H1 (cell line): ENCODE measurements around the gene ABL1. TPM values are rescaled to one million over a fixed set of nuclear protein-coding genes. Genes with fewer than 3 reads are reported as not detected.

Source experiments
- CTCF ChIA-PET: fragments of 300-600 bp; sonication (Branson Sonifier 250); formaldehyde crosslinking; loops from one replicate; lab custom pipeline; 2021; ENCODE audit not compliant: partially characterized antibody; lab: Charles Lee
- POLR2A ChIA-PET: fragments of 300-600 bp; sonication (Branson Sonifier 250); formaldehyde crosslinking; loops from one replicate; lab custom pipeline; 2021; ENCODE audit warnings: inconsistent platforms; ENCODE audit not compliant: partially characterized antibody; lab: Charles Lee
- DNase-seq, 2 experiments: peaks; one replicate each; pipeline versions ENCODE4 v3.0.0 to v3.0.0-alpha.2; 2010 to 2022; ENCODE audit warnings: low spot score in 2 of 2, low read depth in 1 of 2, mixed read lengths in 1 of 2
- FAIRE-seq: peaks from 2 replicates; lab custom pipeline; 2011; peaks lifted over from hg19 to GRCh38; lab: Jason Lieb, UNC
- H2AFZ ChIP-seq: 2 replicates; pipeline ENCODE4 v1.8.1; 2012; ENCODE audit warnings: low read length, inconsistent platforms
- H2AK5ac ChIP-seq: 2 replicates; pipeline ENCODE4 v1.6.1; 2013; ENCODE audit warnings: low read depth, low read length
- H2BK120ac ChIP-seq: replicated peaks from 2 replicates; pipeline ENCODE3; 2013; ENCODE audit warnings: low read depth, low read length, inconsistent platforms
- H2BK12ac ChIP-seq: 2 replicates; pipeline ENCODE4 v1.6.1; 2013; ENCODE audit warnings: low read depth, low read length
- H2BK15ac ChIP-seq: 2 replicates; pipeline ENCODE4 v1.6.1; 2013; ENCODE audit warnings: low read length
- H2BK20ac ChIP-seq: 2 replicates; pipeline ENCODE4 v1.6.1; 2013; ENCODE audit warnings: low read length
- H2BK5ac ChIP-seq: 2 replicates; pipeline ENCODE4 v1.6.1; 2013; ENCODE audit warnings: low read depth, low read length
- H3K14ac ChIP-seq: 2 replicates; pipeline ENCODE4 v1.6.1; 2013; ENCODE audit warnings: inconsistent platforms; ENCODE audit not compliant: insufficient read length
- H3K18ac ChIP-seq: 2 replicates; pipeline ENCODE4 v1.6.1; 2013; ENCODE audit warnings: low read length; ENCODE audit errors: extremely low read depth
- H3K23ac ChIP-seq: 2 replicates; pipeline ENCODE4 v1.6.1; 2013; ENCODE audit warnings: inconsistent platforms; ENCODE audit not compliant: insufficient read length
- H3K23me2 ChIP-seq: 2 replicates; pipeline ENCODE4 v1.6.1; 2013; ENCODE audit warnings: low read depth, low read length
- H3K27ac ChIP-seq: 2 replicates; pipeline ENCODE4 v1.6.1; 2011; ENCODE audit warnings: low read depth, low read length, inconsistent platforms
- H3K27me3 ChIP-seq, 4 experiments: replicated peaks in 1 of 4; 1 replicate in 1 of 4; 2 replicates in 3 of 4; pipeline versions ENCODE4 v1.6.1 to v1.8.1; 2011 to 2013; ENCODE audit warnings: low read length in 3 of 4, mild to moderate bottlenecking in 3 of 4, inconsistent platforms in 2 of 4, mixed read lengths in 2 of 4, moderate library complexity in 1 of 4; ENCODE audit not compliant: control insufficient read depth in 3 of 4, insufficient read depth in 3 of 4; ENCODE audit errors: extremely low read depth in 1 of 4
- H3K36me3 ChIP-seq, 4 experiments: 2 replicates each; pipeline versions ENCODE4 v1.6.1 to v1.8.1; 2011 to 2013; ENCODE audit warnings: mild to moderate bottlenecking in 4 of 4, low read length in 3 of 4, moderate library complexity in 2 of 4, control low read depth in 1 of 4, inconsistent platforms in 1 of 4; ENCODE audit not compliant: insufficient read depth in 4 of 4, control insufficient read depth in 2 of 4
- H3K4ac ChIP-seq: replicated peaks from 2 replicates; pipeline ENCODE3; 2013; ENCODE audit warnings: low read length, low read depth, mixed read lengths, inconsistent platforms; ENCODE audit not compliant: insufficient read length
- H3K4me1 ChIP-seq, 4 experiments: replicated peaks in 1 of 4; 1 replicate in 1 of 4; 2 replicates in 3 of 4; pipeline versions ENCODE4 v1.6.1 to v1.8.1; 2011 to 2013; ENCODE audit warnings: low read length in 3 of 4, inconsistent platforms in 2 of 4, mixed read lengths in 1 of 4; ENCODE audit not compliant: insufficient read depth in 4 of 4, control insufficient read depth in 3 of 4
- H3K4me2 ChIP-seq, 2 experiments: 2 replicates each; pipeline versions ENCODE4 v1.6.1 to v1.8.1; 2011 to 2013; ENCODE audit warnings: low read depth in 2 of 2, low read length in 2 of 2, control low read depth in 1 of 2, inconsistent platforms in 1 of 2, mild to moderate bottlenecking in 1 of 2; ENCODE audit not compliant: insufficient read depth in 1 of 2
- H3K4me3 ChIP-seq, 4 experiments: fragments of 200-600, 300-600 bp in 1 of 4; sonication (generic), shearing (Covaris generic), sonication (Bioruptor Twin) in 1 of 4; 2 replicates each; pipeline versions ENCODE4 v1.5.1 to v1.8.1; 2011 to 2016; ENCODE audit warnings: low read length in 4 of 4, low read depth in 3 of 4, control low read depth in 2 of 4, inconsistent platforms in 2 of 4, mild to moderate bottlenecking in 2 of 4, mixed read lengths in 1 of 4, moderate library complexity in 1 of 4; ENCODE audit not compliant: insufficient read depth in 2 of 4; ENCODE audit errors: extremely low read depth in 1 of 4
- H3K56ac ChIP-seq: replicated peaks from 2 replicates; pipeline ENCODE3; 2013; ENCODE audit warnings: low read depth, mild to moderate bottlenecking, mixed read lengths, low read length, inconsistent platforms; ENCODE audit not compliant: insufficient read length
- H3K79me1 ChIP-seq: 2 replicates; pipeline ENCODE4 v1.6.1; 2013; ENCODE audit warnings: low read depth, low read length, control low read depth
- H3K79me2 ChIP-seq, 2 experiments: 2 replicates each; pipeline versions ENCODE4 v1.6.1 to v1.8.1; 2012 to 2013; ENCODE audit warnings: low read length in 2 of 2, mild to moderate bottlenecking in 2 of 2, inconsistent platforms in 1 of 2; ENCODE audit not compliant: insufficient read depth in 2 of 2, control insufficient read depth in 1 of 2
- H3K9ac ChIP-seq, 4 experiments: replicated peaks in 1 of 4; 1 replicate in 1 of 4; 2 replicates in 3 of 4; pipeline versions ENCODE4 v1.6.1 to v1.8.1; 2011 to 2013; ENCODE audit warnings: low read depth in 3 of 4, low read length in 3 of 4, control low read depth in 2 of 4, mild to moderate bottlenecking in 2 of 4, moderate library complexity in 2 of 4, inconsistent platforms in 1 of 4; ENCODE audit errors: extremely low read depth in 1 of 4
- H3K9me3 ChIP-seq, 2 experiments: 2 replicates each; pipeline versions ENCODE4 v1.6.1 to v1.8.1; 2012 to 2013; ENCODE audit warnings: mild to moderate bottlenecking in 2 of 2, moderate library complexity in 2 of 2, control low read depth in 1 of 2, inconsistent platforms in 1 of 2, low read depth in 1 of 2, low read length in 1 of 2, mixed read lengths in 1 of 2; ENCODE audit not compliant: insufficient read depth in 2 of 2
- H4K20me1 ChIP-seq, 2 experiments: replicated peaks in 1 of 2; 2 replicates each; pipeline versions ENCODE3 to v1.8.1; 2011 to 2013; ENCODE audit warnings: inconsistent platforms in 2 of 2, low read length in 2 of 2, mild to moderate bottlenecking in 1 of 2; ENCODE audit not compliant: insufficient read depth in 2 of 2, control insufficient read depth in 1 of 2
- H4K5ac ChIP-seq: 2 replicates; pipeline ENCODE4 v1.6.1; 2013; ENCODE audit warnings: low read length, low read depth, mixed read lengths, inconsistent platforms; ENCODE audit not compliant: insufficient read length
- H4K8ac ChIP-seq: 2 replicates; pipeline ENCODE4 v1.8.0; 2013; ENCODE audit warnings: mild to moderate bottlenecking, moderate library complexity, low read length, inconsistent platforms; ENCODE audit not compliant: insufficient read depth; ENCODE audit errors: extremely low read depth
- H4K91ac ChIP-seq: replicated peaks from 2 replicates; pipeline ENCODE3; 2013; ENCODE audit warnings: low read length, mixed read lengths, inconsistent platforms; ENCODE audit not compliant: insufficient read length
- CHD2 ChIP-seq: IDR thresholded peaks from 2 replicates; pipeline ENCODE4 v1.6.1; 2012; ENCODE audit warnings: low read length, improper control_type of control experiment
- CTBP2 ChIP-seq: IDR thresholded peaks from 2 replicates; pipeline ENCODE4 v1.7.0; 2011; ENCODE audit warnings: borderline replicate concordance, mild to moderate bottlenecking, moderate library complexity, mixed read lengths, low read length; ENCODE audit not compliant: insufficient read depth, insufficient read length
- EP300 ChIP-seq, 2 experiments: IDR thresholded peaks; 1 replicate in 1 of 2; 2 replicates in 1 of 2; pipeline ENCODE4 v1.6.1; 2011 to 2012; ENCODE audit warnings: low read depth in 2 of 2, low read length in 2 of 2, mild to moderate bottlenecking in 2 of 2, borderline replicate concordance in 1 of 2, inconsistent platforms in 1 of 2, moderate library complexity in 1 of 2
- HDAC2 ChIP-seq, 2 experiments: fragments of 300-600 bp in 1 of 2; sonication (generic) in 1 of 2; IDR thresholded peaks; 2 replicates each; pipeline ENCODE4 v1.6.1; 2011 to 2012; ENCODE audit warnings: low read depth in 2 of 2, low read length in 2 of 2, mild to moderate bottlenecking in 2 of 2, moderate library complexity in 2 of 2, borderline replicate concordance in 1 of 2, inconsistent platforms in 1 of 2
- KDM1A ChIP-seq: fragments of 200-600, 300-600 bp; sonication (generic); IDR thresholded peaks from 2 replicates; pipeline ENCODE4 v1.7.1; 2016; ENCODE audit warnings: mild to moderate bottlenecking, low read length, borderline replicate concordance
- KDM4A ChIP-seq: IDR thresholded peaks from one replicate; pipeline ENCODE4 v1.7.1; 2012; ENCODE audit warnings: low read depth, mild to moderate bottlenecking, moderate library complexity, low read length, inconsistent platforms; ENCODE audit not compliant: severe bottlenecking
- POLR2A ChIP-seq, 2 experiments: IDR thresholded peaks; 1 replicate in 1 of 2; 2 replicates in 1 of 2; pipeline ENCODE4 v1.6.1; 2011; ENCODE audit warnings: low read depth in 2 of 2, low read length in 2 of 2, mild to moderate bottlenecking in 2 of 2; ENCODE audit errors: control extremely low read depth in 1 of 2
- SP1 ChIP-seq: IDR thresholded peaks from 2 replicates; pipeline ENCODE4 v1.6.1; 2011; ENCODE audit warnings: low read depth, low read length
- TAF1 ChIP-seq: IDR thresholded peaks from 2 replicates; pipeline ENCODE4 v1.6.1; 2011; ENCODE audit warnings: mild to moderate bottlenecking, low read depth, low read length
- TBP ChIP-seq: IDR thresholded peaks from 2 replicates; pipeline ENCODE4 v1.6.1; 2011; ENCODE audit warnings: low read depth, low read length, improper control_type of control experiment
- TCF12 ChIP-seq: IDR thresholded peaks from 2 replicates; pipeline ENCODE4 v1.6.1; 2011; ENCODE audit warnings: low read depth, mild to moderate bottlenecking, low read length
- WGBS, 2 experiments: shearing (Covaris generic) in 1 of 2; methylation state at CpG; one replicate each; pipeline versions ENCODE4 v1.1.6 to v1.1.7; 2013 to 2015; ENCODE audit warnings: low lambda C conversion rate in 2 of 2, mixed read lengths in 2 of 2, inconsistent platforms in 1 of 2, low coverage in 1 of 2, missing lambda C conversion rate in 1 of 2; ENCODE audit not compliant: insufficient replicate concordance in 2 of 2, insufficient coverage in 1 of 2, insufficient read length in 1 of 2; ENCODE audit errors: extremely low coverage in 1 of 2, missing lambda C conversion rate in 1 of 2; 5-methylcytosine and 5-hydroxymethylcytosine counted together
- polyA plus RNA-seq, 7 experiments: library from polyadenylated mRNA; depleted of rRNA in 3 of 7; stranded (reverse) in 5 of 7; unstranded in 2 of 7; fragments of >200 nt in 5 of 7; fragments of 200-250 nt in 2 of 7; gene quantifications; 1 replicate in 5 of 7; 2 replicates in 1 of 7; 4 replicates in 1 of 7; pipeline versions ENCODE4 v1.2.1 to v1.2.3, GENCODE V29; 2011 to 2013; ENCODE audit warnings: missing spikeins in 2 of 7, mixed read lengths in 2 of 7
- total RNA-seq: library from RNA; stranded (reverse); fragmentation: NEBNext Ultra II Directional; extraction: Animal tissue kit (Norgen Biotek cat#: 25700); gene quantifications from 2 replicates; pipeline ENCODE4 v1.2.1, GENCODE V29; 2021

Gene ABL1
- total and polyA plus RNA-seq, 2 of the 8 experiments (the other 6 are each of a cell fraction or from before 2014, with no cell fraction given): 35.3 to 104 TPM

DNA sequence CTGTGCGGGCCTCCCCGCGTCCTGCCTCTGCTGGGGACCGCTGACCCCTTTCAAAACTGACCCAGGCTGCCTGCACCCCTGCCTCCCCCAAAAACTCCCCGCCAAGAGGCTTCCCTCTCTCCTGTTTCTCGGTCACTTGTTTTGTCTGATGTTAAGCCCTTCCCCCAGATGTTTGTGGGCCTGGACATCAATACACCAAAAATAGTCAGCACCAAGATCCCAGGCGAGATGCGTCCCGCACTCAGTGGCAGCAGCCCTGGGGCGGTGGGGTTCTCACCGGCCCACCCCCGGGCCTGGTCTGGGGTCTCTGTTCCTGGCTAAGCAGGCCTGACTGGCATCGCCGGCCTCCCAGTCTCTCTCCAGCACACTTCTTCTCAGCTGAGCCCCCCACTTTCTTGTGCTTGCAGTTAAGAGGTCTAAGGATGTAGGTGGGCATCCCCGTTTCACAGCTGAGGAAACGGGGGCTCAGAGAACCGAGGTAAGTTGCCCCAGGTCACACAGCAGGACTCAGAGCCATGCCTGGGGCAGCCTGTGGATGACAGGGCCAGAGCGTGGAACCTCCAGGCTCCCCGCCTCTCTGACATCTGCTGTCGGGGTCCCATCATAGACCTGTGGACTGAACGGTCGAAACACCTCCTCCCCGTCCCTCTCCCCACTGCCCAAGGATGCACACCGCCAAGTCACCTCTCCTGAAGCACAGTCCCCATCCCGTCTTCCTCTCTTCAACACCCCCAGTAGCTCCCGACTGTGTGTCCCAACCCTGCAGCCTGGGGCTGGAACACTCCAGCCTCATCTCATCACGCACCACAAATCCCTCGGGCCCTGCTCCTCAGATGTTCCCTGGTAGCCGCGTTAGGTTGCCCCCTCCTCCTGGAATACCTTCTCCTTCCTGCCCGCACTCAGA is 87.2 kb downstream of the ABL1 start:
- no peaks in the 10 kb centered on the region for H3K9me3 ChIP-seq
- H3K27ac ChIP-seq: no peak overlapping the region
- H3K79me1 ChIP-seq: no peaks in the 10 kb centered on the region
- no peak for FAIRE-seq
- no peak overlapping the region for H3K9ac ChIP-seq
- peaks cover 0 to 14% (median 2%) of the 10 kb centered on the region in 4 experiments; a peak in 5 of 7 replicates for H3K4me1 ChIP-seq
- no peak for DNase-seq
- 0 out of 2 replicates have a peak overlapping the region, but pooled peaks have one; percentile 32 for H2BK5ac ChIP-seq
- H3K4ac ChIP-seq: no peak overlapping the region
- no peaks in the 10 kb centered on the region for H3K23me2 ChIP-seq
- H2BK120ac ChIP-seq: no peak overlapping the region
- no peaks in the 10 kb centered on the region; a peak in 1 of 7 replicates for H3K27me3 ChIP-seq
- CTCF ChIA-PET: interaction anchor here (0.6 to 3.9 kb wide), 7 partner anchors 9 to 450 kb away, joined by 3 to 16 read pairs (median 3); no protein-coding TSS in a partner anchor
- no peak overlapping the region for H2AK5ac ChIP-seq
- H2AFZ ChIP-seq: no peak overlapping the region
- TF ChIP-seq EP300 (IDR thresholded peaks at IDR 0.05; ENCODE audit: borderline replicate concordance in 1 of 2, low read depth in 2 of 2, low read length in 2 of 2) (no peak), KDM1A (no peak), POLR2A (IDR thresholded peaks at IDR 0.05; ENCODE audit: control extremely low read depth in 1 of 2, low read depth in 2 of 2, low read length in 2 of 2) (no peak), KDM4A (no peak), HDAC2 (IDR thresholded peaks at IDR 0.05; ENCODE audit: borderline replicate concordance in 1 of 2, low read depth in 2 of 2, low read length in 2 of 2) (no peak), SP1 (no peak), CTBP2 (no peak), TBP (no peak), TAF1 (no peak), TCF12 (no peak), CHD2 (no peak)
- TF ChIP-seq, all 59 proteins: peak for 0
- H3K14ac ChIP-seq: no peak overlapping the region
- peak overlapping the region; percentile 1; the same call in 1 of the 2 replicates for H3K18ac ChIP-seq
- no peak overlapping the region for H3K23ac ChIP-seq
- H3K56ac ChIP-seq: no peak overlapping the region
- no peaks in the 10 kb centered on the region for H3K79me2 ChIP-seq
- POLR2A ChIA-PET: interaction anchor here (0.9 to 1.9 kb wide), 5 partner anchors 9 to 58 kb away, joined by 3 to 9 read pairs (median 4); no protein-coding TSS in a partner anchor
- no peaks in the 10 kb centered on the region for H4K20me1 ChIP-seq
- 84% methylated on average over 31 of the region's 31 CpGs; no CpG with 5 or more reads in 1 of the 2 experiments for WGBS, 2 experiments
- no peak overlapping the region for H2BK20ac ChIP-seq
- H2BK15ac ChIP-seq: peak overlapping the region; percentile 36; the same call in 1 of the 2 replicates
- no peak overlapping the region for H3K4me2 ChIP-seq
- no peak overlapping the region for H2BK12ac ChIP-seq
- H4K91ac ChIP-seq: no peak overlapping the region
- H4K5ac ChIP-seq: no peak overlapping the region
- H3K36me3 ChIP-seq: no peaks in the 10 kb centered on the region
- no peak overlapping the region for H3K4me3 ChIP-seq
- no peak overlapping the region for H4K8ac ChIP-seq
